Activated naive CD8-positive, alpha-beta T cell treated with anti-CD3 and anti-CD28 coated beads, Interleukin-2, amount 50 U/mL, for 24 hours (primary cell): Measurements from ENCODE around the gene TCF4.
A peak's percentile ranks its signal among the peaks of the same experiment; 100 is the strongest.

Experiments
- ATAC-seq: fragments of 150-1000 bp; cut with Tn5 transposase; one replicate; pipeline ENCODE4 v1.10.0; 2021
- DNase-seq: peaks from one replicate; pipeline ENCODE4 v3.0.0; 2021
- H3K27ac Mint-ChIP-seq: one replicate; pipeline ENCODE4 v1.8.0; 2021; ENCODE audit warnings: mild to moderate bottlenecking, mixed read lengths
- H3K27me3 Mint-ChIP-seq: one replicate; pipeline ENCODE4 v1.8.0; 2021; ENCODE audit warnings: mixed read lengths
- H3K36me3 Mint-ChIP-seq: one replicate; pipeline ENCODE4 v1.8.0; 2021; ENCODE audit warnings: low read depth, mixed read lengths
- H3K4me1 Mint-ChIP-seq: one replicate; pipeline ENCODE4 v1.8.0; 2021; ENCODE audit warnings: mixed read lengths
- H3K4me3 Mint-ChIP-seq: one replicate; pipeline ENCODE4 v1.8.0; 2021; ENCODE audit warnings: mild to moderate bottlenecking, moderate library complexity, mixed read lengths
- H3K9me3 Mint-ChIP-seq: one replicate; pipeline ENCODE4 v1.8.0; 2021; ENCODE audit warnings: mixed read lengths

Gene TCF4

DNA sequence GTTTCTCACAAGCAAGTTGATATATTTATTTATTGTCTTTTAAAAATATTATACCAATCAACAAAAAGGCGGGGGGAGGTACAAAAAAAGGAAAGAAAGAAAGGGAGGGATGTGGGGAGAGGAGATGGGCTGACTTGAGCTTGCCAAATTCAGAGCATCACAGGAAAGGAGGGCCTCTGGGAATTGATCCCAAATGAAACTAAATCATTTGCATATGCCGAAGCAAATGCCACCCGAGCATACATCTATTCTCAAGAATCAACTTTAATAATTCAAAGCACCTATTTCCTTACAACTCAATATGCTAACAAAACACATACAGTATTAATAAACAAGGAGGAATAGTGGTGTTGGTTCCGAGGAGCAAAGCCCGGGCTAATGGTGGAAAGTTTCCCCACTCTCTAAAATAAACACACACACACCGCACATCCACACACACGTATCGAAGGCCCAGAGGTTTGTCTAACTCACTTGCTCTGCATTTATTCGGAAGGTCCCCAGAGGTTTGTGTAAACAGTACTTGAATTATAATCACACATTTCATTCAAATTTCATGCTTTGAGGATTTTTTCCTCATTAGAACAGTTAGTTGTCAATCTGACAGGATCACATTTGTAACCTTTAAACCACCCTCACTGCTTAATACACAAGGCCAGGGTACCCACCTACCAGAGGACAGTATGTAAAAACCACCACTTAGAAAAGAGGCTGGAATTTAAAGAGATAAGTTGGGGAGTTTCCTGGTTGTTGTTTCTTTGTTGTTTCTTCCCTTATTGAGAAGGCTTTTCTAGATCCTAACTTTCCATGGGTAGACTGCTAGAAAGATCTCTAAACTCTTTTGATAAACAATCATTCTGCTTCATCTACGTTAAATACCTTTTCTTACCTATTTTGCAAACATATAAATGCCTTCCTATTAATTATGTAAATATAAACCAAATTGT, 264.7 kb downstream of the TCF4 start:
- peaks cover 30% of the 10 kb centered on the region for H3K27me3 Mint-ChIP-seq
- DNase-seq (no peak), ATAC-seq (no peak)
- H3K4me3 Mint-ChIP-seq = no peak overlapping the region
- peaks cover 3% of the 10 kb centered on the region for H3K36me3 Mint-ChIP-seq
- H3K4me1 Mint-ChIP-seq = peaks cover 16% of the 10 kb centered on the region
- no peak overlapping the region for H3K27ac Mint-ChIP-seq
- no peaks in the 10 kb centered on the region for H3K9me3 Mint-ChIP-seq

- ATAC-seq = peak; percentile 57
- peaks cover 3% of the 10 kb centered on the region for H3K36me3 Mint-ChIP-seq
- H3K4me1 Mint-ChIP-seq = peaks cover 16% of the 10 kb centered on the region
- H3K27me3 Mint-ChIP-seq = peaks cover 30% of the 10 kb centered on the region
- peak overlapping the region; percentile 85 for H3K4me3 Mint-ChIP-seq
- H3K9me3 Mint-ChIP-seq = no peaks in the 10 kb centered on the region
- no peak overlapping the region for H3K27ac Mint-ChIP-seq
- peak; percentile 23 for DNase-seq
Observed at GRCh38 chr18:55322178-55322735, 265.7 kb downstream of the TCF4 start.

DNA sequence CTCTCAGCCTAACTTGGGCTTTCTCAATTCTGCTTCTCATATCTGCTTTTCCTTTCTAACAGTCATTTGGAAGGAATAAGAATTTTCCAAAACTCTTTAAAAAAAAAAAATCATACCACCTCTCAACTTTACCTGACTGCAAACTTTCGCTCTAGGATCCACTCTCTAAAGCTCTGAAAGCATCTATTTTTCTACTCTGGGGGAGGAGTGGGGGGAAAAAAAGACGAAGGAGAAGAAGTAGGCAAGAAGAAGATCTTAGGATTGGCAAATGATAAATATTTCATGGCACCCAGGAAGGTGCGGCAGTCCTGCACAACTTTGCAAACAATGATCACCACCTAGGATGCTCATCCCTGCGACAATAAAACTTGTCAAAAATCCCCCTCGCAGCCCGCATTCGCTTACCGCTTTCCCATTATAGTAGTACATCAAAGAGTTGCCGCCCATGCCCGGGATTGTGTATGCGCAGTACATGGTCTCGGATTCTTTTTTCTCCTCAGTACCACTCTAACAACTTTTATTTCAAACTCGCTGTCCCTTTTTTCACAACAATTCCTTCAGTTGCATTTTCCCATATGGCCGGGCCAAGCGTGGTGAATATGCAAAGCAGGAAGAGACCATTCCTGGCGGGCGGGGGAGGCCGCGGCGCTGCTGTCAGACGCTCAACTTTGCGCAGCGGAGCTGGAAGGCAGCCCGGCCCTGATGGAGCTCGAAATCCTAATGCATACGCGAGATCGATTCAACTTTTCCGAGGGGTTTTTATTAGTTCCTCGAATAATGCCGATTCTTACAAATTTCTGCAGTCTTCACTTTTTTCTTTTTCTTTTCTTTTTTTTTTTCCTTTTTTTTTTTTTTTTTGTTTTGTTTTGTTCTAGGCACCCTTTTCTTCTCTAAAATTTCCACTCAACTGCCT, 266.5 kb downstream of the TCF4 start:
- peaks cover 3% of the 10 kb centered on the region for H3K36me3 Mint-ChIP-seq
- DNase-seq (peak; percentile 63), ATAC-seq (peak; percentile 78)
- peaks cover 31% of the 10 kb centered on the region for H3K27me3 Mint-ChIP-seq
- H3K4me1 Mint-ChIP-seq = peaks cover 18% of the 10 kb centered on the region
- peak overlapping the region; percentile 85 for H3K4me3 Mint-ChIP-seq
- H3K27ac Mint-ChIP-seq = peak overlapping the region; percentile 86
- H3K9me3 Mint-ChIP-seq = no peaks in the 10 kb centered on the region

DNA sequence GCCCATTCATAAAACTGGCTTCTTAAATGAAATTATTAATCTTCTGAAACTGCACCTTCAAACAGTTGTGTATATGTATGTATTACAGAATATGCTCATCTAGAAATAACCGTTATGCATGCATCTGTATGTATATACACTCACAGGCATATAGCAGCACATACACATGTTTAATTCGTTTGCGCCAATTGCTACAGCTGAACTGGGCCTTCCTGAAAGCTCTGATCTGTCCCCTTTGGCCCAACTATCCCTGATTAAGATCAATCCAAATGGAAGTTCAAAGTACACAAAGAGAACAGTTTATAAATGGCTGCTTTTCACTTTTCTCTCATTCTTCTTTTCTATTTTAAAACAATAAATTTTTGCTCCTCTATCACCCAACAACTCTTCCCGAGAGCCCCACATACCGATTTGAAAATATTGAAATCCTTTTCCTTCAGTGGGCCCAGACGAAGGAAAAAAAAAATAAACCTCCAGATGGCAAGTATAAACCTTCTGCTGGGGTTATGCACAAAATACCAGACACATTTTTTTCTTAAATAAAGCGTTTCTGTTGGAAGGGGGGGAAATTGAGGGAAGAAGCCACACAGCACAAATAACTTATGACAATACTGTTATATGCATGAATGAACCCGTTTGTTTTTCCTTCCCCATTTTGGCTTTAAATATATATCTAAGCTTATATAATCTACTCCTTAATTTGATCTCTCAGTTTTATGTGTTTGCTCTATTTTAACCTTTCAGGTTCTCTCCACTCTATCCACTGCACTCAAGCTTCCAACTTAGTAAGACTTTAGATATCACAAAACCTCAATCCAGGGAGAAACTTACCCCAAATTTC, 267.3 kb downstream of the TCF4 start:
- H3K27me3 Mint-ChIP-seq = peaks cover 31% of the 10 kb centered on the region
- H3K9me3 Mint-ChIP-seq = no peaks in the 10 kb centered on the region
- peaks cover 3% of the 10 kb centered on the region for H3K36me3 Mint-ChIP-seq
- H3K27ac Mint-ChIP-seq = peak overlapping the region; percentile 86
- peaks cover 18% of the 10 kb centered on the region for H3K4me1 Mint-ChIP-seq
- H3K4me3 Mint-ChIP-seq = peak overlapping the region; percentile 85
- no peak for ATAC-seq
- no peak for DNase-seq

- DNase-seq = no peak
- peaks cover 20% of the 10 kb centered on the region for H3K4me1 Mint-ChIP-seq
- no peak for ATAC-seq
- peaks cover 3% of the 10 kb centered on the region for H3K36me3 Mint-ChIP-seq
- H3K9me3 Mint-ChIP-seq = no peaks in the 10 kb centered on the region
- H3K27ac Mint-ChIP-seq = no peak overlapping the region
- peaks cover 31% of the 10 kb centered on the region for H3K27me3 Mint-ChIP-seq
- H3K4me3 Mint-ChIP-seq = peak overlapping the region; percentile 56
Observed at GRCh38 chr18:55319459-55320193, 268.4 kb downstream of the TCF4 start.

- Mint-ChIP-seq H3K36me3 (peaks cover 3% of the 10 kb centered on the region), H3K4me3 (peak overlapping the region; percentile 56), H3K27me3 (peaks cover 29% of the 10 kb centered on the region), H3K4me1 (peaks cover 20% of the 10 kb centered on the region), H3K9me3 (no peaks in the 10 kb centered on the region), H3K27ac (no peak overlapping the region)
- ATAC-seq (no peak), DNase-seq (no peak)
Observed at GRCh38 chr18:55318951-55319441, 269.0 kb downstream of the TCF4 start.

- Mint-ChIP-seq H3K27ac (no peak overlapping the region), H3K9me3 (no peaks in the 10 kb centered on the region), H3K4me3 (peak overlapping the region; percentile 21), H3K36me3 (peaks cover 3% of the 10 kb centered on the region), H3K4me1 (peaks cover 15% of the 10 kb centered on the region), H3K27me3 (peaks cover 20% of the 10 kb centered on the region)
- DNase-seq = no peak
- ATAC-seq = no peak
Observed at GRCh38 chr18:55317864-55318263, 270.1 kb downstream of the TCF4 start.

DNA sequence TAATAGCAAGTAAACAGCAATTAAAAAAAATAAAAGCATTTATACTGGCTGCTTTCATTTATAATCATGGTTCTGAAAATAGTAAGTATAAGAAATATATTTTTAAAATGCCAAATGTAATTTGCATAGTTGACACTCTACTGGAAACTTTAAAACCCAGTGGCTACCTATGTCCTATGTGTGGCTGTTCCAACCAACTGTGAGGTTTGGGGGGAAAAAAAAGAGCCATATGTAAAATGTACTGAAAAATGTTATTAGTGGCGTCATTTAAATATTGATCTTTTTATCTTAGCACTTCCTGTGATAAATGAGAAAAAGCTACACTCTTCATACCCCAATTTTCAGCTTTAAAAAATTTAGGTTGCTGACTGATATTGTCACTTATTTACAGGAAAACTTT, 270.7 kb downstream of the TCF4 start:
- no peaks in the 10 kb centered on the region for H3K9me3 Mint-ChIP-seq
- H3K4me3 Mint-ChIP-seq = peak overlapping the region; percentile 21
- H3K4me1 Mint-ChIP-seq = peaks cover 15% of the 10 kb centered on the region
- peaks cover 3% of the 10 kb centered on the region for H3K36me3 Mint-ChIP-seq
- ATAC-seq (no peak), DNase-seq (no peak)
- H3K27me3 Mint-ChIP-seq = peaks cover 18% of the 10 kb centered on the region
- no peak overlapping the region for H3K27ac Mint-ChIP-seq

- Mint-ChIP-seq H3K36me3 (peaks cover 1% of the 10 kb centered on the region), H3K27me3 (peaks cover 13% of the 10 kb centered on the region), H3K4me1 (peaks cover 11% of the 10 kb centered on the region), H3K27ac (no peak overlapping the region), H3K4me3 (peak overlapping the region; percentile 18), H3K9me3 (no peaks in the 10 kb centered on the region)
- DNase-seq (no peak), ATAC-seq (no peak)
Observed at GRCh38 chr18:55316486-55317184, 271.4 kb downstream of the TCF4 start.

DNA sequence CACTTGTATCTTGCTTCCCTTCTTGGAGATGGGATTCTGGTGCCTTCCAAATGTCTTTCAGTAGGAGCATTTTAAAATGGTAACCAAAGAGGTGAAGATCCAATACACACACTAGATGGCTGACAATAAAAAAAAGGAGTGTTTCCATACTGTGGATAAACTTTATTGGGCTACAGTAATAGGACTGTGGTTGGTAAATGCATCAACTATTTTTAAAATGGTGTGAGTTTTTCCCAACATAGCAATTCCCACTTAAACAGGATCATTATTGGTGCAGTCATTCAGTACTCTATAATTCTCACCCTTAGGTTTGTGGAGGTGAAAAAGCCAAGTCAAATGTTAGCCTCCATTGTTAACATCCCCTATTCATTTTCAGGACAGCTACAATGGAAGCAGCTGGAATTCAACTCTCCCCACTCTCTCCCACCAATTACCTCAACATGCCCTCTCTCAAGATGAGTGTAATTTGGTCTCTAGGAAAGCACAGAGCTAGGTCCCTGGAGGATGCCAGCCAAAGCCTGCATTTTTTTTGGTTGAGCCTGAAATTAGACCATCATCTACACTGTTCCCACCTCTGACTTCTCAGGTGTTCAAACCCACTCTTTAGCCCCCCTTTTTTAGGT, 273.3 kb downstream of the TCF4 start:
- H3K9me3 Mint-ChIP-seq = no peaks in the 10 kb centered on the region
- DNase-seq (no peak), ATAC-seq (no peak)
- peaks cover 7% of the 10 kb centered on the region for H3K4me1 Mint-ChIP-seq
- no peaks in the 10 kb centered on the region for H3K36me3 Mint-ChIP-seq
- H3K27me3 Mint-ChIP-seq = peaks cover 5% of the 10 kb centered on the region
- no peak overlapping the region for H3K4me3 Mint-ChIP-seq
- no peak overlapping the region for H3K27ac Mint-ChIP-seq

DNA sequence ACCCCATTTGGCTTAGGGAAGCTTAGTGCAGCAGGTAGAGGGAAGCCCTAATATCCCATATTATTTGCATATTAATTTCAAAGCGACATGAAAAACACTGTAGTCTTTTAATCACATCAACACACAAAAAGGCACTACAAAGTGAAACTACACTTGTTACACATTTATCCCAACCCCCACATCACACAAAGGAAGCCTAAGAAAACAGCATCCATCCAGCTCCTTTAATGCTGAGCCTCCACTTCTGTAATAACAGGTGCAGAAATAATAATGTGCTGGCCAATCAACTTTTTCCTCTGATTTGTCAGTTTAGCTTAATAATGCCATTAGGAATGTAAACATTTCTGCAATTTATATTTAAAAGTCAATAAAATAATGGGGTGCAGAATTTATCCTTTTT, 274.0 kb downstream of the TCF4 start:
- peaks cover 2% of the 10 kb centered on the region for H3K27me3 Mint-ChIP-seq
- peaks cover 7% of the 10 kb centered on the region for H3K4me1 Mint-ChIP-seq
- no peaks in the 10 kb centered on the region for H3K9me3 Mint-ChIP-seq
- H3K4me3 Mint-ChIP-seq = no peak overlapping the region
- no peak for ATAC-seq
- DNase-seq = no peak
- no peak overlapping the region for H3K27ac Mint-ChIP-seq
- no peaks in the 10 kb centered on the region for H3K36me3 Mint-ChIP-seq

DNA sequence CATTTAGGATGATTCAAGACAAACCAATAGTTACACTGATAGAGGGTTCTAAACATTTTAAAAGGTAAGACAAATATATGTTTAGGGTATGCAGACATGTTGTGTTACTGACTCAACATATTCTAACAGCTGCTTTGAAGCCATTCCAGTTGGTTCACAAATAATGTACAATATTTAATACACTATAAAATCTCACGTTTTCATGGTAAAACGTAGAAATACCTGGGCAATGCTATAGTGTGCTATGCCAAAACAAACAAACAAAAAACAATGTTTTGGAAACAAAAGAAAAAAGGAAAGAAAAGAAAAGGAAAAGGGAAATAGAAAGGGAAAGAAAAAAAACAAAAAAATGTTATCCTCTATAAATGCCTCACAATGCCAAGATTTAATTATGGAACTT, 277.1 kb downstream of the TCF4 start:
- Mint-ChIP-seq H3K27ac (no peak overlapping the region), H3K4me3 (no peak overlapping the region), H3K36me3 (no peaks in the 10 kb centered on the region), H3K9me3 (no peaks in the 10 kb centered on the region), H3K4me1 (peaks cover 2% of the 10 kb centered on the region), H3K27me3 (no peaks in the 10 kb centered on the region)
- ATAC-seq (no peak), DNase-seq (no peak)
